Ishikawa (cell line): Measurements from ENCODE around the gene MED26.

Source experiments
- CEBPB ChIP-seq: IDR thresholded peaks from 2 replicates; pipeline ENCODE4 v1.6.1; 2012
- CREB1 ChIP-seq: IDR thresholded peaks from 2 replicates; pipeline ENCODE4 v1.6.1; 2012; ENCODE audit warnings: low read depth
- EGR1 ChIP-seq: IDR thresholded peaks from 2 replicates; pipeline ENCODE4 v1.6.1; 2012
- EP300 ChIP-seq: IDR thresholded peaks from 2 replicates; pipeline ENCODE4 v1.6.1; 2012; ENCODE audit warnings: borderline replicate concordance
- FOXM1 ChIP-seq: IDR thresholded peaks from 2 replicates; pipeline ENCODE4 v1.6.1; 2012; ENCODE audit warnings: low read depth, borderline replicate concordance
- MAX ChIP-seq: IDR thresholded peaks from 2 replicates; pipeline ENCODE4 v1.6.1; 2012
- NFIC ChIP-seq: IDR thresholded peaks from 2 replicates; pipeline ENCODE4 v1.6.1; 2012
- RAD21 ChIP-seq: IDR thresholded peaks from 2 replicates; pipeline ENCODE4 v1.6.1; 2012; ENCODE audit warnings: low read depth
- REST ChIP-seq: IDR thresholded peaks from 2 replicates; pipeline ENCODE4 v1.6.1; 2012; ENCODE audit warnings: low read depth, mild to moderate bottlenecking
- TAF1 ChIP-seq: IDR thresholded peaks from 2 replicates; pipeline ENCODE4 v1.6.1; 2012; ENCODE audit warnings: low read depth, mild to moderate bottlenecking
- TCF12 ChIP-seq: IDR thresholded peaks from 2 replicates; pipeline ENCODE4 v1.6.1; 2012; ENCODE audit warnings: low read depth
- TEAD4 ChIP-seq: IDR thresholded peaks from 2 replicates; pipeline ENCODE4 v1.6.1; 2012
- USF1 ChIP-seq: IDR thresholded peaks from 2 replicates; pipeline ENCODE4 v1.6.1; 2012
- YY1 ChIP-seq: IDR thresholded peaks from 2 replicates; pipeline ENCODE4 v1.6.1; 2012; ENCODE audit warnings: low read depth
- ZBTB7A ChIP-seq: IDR thresholded peaks from 2 replicates; pipeline ENCODE4 v1.6.1; 2012; ENCODE audit warnings: low read depth

Gene MED26

GRCh38 chr19:16573296-16573695, 54.7 kb downstream of the MED26 start:
- TF ChIP-seq REST = no peak
- TF ChIP-seq CEBPB = no peak
- TF ChIP-seq EP300 = no peak
- no peak for TF ChIP-seq RAD21
- no peak for TF ChIP-seq EGR1
- no peak for TF ChIP-seq USF1
- no peak for TF ChIP-seq TEAD4
- no peak for TF ChIP-seq TCF12
- no peak for TF ChIP-seq NFIC
- no peak for TF ChIP-seq FOXM1
- TF ChIP-seq MAX = no peak

- peak; percentile 8; the same call in 1 of the 2 replicates for TF ChIP-seq RAD21
- no peak for TF ChIP-seq EP300
- TF ChIP-seq CREB1 = peak; percentile 99
- no peak for TF ChIP-seq ZBTB7A
- TF ChIP-seq NFIC = peak; percentile 33; the same call in 1 of the 2 replicates
- peak; percentile 62 for TF ChIP-seq USF1
- TF ChIP-seq FOXM1 = no peak
- TF ChIP-seq MAX = peak; percentile 79
- TF ChIP-seq YY1 = no peak; the same call in 1 of the 2 replicates
- TF ChIP-seq CEBPB = no peak
- TF ChIP-seq EGR1 = peak; percentile 83
- TF ChIP-seq TEAD4 = no peak
- peak; percentile 50; the same call in 1 of the 2 replicates for TF ChIP-seq TCF12
- TF ChIP-seq REST = no peak
- peak; percentile 96 for TF ChIP-seq TAF1
Observed at GRCh38 chr19:16572332-16573211, 55.4 kb downstream of the MED26 start, which contains the start of gene SLC35E1. SLC35E1 (minus strand) TSS chr19:16572415; CDS start chr19:16572364, 51 bp downstream.

GRCh38 chr19:16571822-16572331, 56.1 kb downstream of the MED26 start:
- TF ChIP-seq TEAD4 (no peak), USF1 (no peak), ZBTB7A (no peak), YY1 (no peak), FOXM1 (no peak), RAD21 (no peak), EP300 (no peak), NFIC (no peak), REST (no peak), MAX (no peak), TAF1 (no peak), TCF12 (no peak), EGR1 (no peak), CREB1 (no peak; the same call in 1 of the 2 replicates), CEBPB (no peak)
